NCI-H1694 treated with DMSO at 0.1 percent for 48 hours (cell line): ENCODE measurements around the gene BET1L.
"Not testable (repeated sequence)": the region's sequence is repeated elsewhere in the genome, so short reads cannot be mapped to it uniquely, and the experiment has no call there.

Experiments
- DNase-seq: peaks from one replicate; lab custom pipeline; 2025; lab: John Stamatoyannopoulos, UW

BET1L gene, protein sequence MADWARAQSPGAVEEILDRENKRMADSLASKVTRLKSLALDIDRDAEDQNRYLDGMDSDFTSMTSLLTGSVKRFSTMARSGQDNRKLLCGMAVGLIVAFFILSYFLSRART

GRCh38 chr11:207208-207862 lies at the start of gene BET1L, which contains the start of gene RIC8A:
TSS of gene BET1L (minus strand) at chr11:207399. CDS start at chr11:207321, 78 bp downstream.
TSS of gene RIC8A (plus strand) at chr11:207708. CDS start at chr11:208855, 1,147 bp downstream.
- peak; percentile 85 for DNase-seq

DNA sequence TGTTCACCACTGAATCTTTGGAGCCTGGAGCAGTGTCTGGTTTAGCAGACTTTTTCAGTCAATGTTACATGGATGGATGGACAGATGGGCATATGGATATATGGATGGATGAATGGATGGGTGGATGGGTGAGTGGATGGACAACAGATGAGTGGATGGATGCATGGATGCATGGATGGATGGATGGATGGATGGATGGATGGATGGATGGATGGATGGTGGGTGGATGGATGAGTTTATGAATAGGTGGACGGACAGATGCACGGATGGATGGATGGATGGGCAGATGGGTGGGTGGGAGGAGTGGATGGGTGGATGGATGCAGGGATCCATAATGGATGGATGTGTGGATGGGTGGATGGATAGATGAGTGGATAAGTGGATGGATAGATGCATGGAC lies 48.6 kb upstream of the BET1L start:
- no peak for DNase-seq

DNA sequence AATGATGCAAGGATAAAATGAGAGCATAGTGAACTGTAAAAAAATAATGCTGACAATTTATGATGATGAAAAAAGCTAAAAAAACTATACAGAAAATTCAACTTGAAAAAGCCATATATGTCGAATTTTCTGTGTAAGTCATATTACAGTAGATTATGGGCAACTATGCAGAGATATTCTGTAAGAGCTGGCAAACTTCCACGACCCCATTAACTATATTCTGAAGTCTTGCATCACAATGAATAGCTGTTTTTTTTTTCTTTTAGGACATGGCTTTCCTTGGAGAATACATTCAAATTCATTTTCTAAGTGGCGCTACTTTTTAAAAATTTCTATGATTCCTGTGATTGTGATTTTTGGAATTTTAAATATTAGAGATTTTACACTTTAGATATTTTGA lies 48.0 kb upstream of the BET1L start:
- DNase-seq = no peak

DNA sequence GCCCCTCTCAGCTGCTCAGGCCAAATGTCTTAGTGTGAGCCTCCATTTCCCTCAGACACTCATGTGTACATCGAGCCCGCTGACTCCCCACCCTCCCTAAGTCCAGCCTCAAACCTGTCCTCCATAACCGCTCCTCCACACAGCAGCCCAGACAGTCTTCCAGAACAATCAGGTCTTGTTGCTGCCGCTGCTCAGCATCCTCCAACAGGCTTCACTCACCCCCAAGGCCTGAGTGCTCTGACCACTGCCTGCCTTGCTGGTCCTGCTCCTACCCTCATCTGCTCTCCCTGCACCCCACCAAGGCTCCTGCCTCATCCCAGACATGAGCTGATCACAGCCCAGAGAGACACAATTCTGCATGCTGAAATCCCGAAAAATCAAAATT lies 46.7 kb upstream of the BET1L start:
- no peak for DNase-seq

DNA sequence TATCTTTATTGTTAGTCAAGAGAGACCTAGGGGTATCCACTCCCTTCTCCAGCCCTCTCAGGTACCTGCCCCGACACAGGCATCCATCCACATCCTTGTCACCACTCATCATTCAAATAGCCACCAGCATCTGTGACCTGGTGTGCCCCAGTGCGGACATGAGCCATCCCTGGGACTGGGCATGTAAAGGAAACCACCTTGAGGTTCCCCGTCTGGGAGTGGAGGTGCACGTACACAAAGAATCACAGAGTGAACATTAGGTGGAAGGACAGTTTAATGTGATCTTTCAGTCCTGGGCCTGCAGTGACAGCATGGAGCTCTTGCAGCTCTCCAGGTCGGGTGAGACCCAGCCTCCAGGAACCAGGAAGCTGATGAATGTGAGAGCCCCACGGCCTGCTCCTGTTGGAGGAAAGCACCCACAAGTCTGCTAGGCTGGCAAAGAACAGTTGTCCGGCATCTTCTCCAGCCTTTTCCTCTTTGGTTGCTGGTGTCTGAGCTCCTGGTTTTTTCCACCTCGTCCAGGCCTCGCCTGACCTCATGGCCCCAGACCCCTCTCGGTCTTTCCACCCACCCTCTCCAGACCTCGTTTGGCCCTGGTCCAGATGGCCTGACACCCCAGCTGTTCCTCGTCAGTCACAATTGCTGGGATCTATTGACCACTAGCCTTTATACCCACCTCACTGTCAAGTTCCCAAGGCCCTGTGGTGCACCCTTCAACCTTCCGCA lies 46.1 kb upstream of the BET1L start:
- no peak for DNase-seq

GRCh38 chr11:252666-253065 lies 45.5 kb upstream of the BET1L start:
- DNase-seq = no peak

DNA sequence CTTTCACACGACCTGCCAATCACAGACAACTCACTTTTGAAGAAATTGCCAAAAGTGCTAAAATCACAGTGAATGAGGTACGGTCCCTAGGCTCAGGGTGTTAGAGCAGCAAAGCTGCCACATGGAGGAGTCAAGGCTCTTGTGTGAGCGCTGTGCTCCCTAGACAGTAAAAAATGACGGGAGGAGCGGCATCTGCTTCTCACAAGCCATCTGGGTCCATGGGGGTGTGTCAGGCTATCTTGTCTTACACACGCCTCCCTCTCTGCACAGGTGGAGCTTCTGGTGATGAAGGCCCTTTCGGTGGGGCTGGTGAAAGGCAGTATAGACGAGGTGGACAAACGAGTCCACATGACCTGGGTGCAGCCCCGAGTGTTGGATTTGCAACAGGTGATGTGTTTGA lies 44.4 kb upstream of the BET1L start:
- DNase-seq = no peak

DNA sequence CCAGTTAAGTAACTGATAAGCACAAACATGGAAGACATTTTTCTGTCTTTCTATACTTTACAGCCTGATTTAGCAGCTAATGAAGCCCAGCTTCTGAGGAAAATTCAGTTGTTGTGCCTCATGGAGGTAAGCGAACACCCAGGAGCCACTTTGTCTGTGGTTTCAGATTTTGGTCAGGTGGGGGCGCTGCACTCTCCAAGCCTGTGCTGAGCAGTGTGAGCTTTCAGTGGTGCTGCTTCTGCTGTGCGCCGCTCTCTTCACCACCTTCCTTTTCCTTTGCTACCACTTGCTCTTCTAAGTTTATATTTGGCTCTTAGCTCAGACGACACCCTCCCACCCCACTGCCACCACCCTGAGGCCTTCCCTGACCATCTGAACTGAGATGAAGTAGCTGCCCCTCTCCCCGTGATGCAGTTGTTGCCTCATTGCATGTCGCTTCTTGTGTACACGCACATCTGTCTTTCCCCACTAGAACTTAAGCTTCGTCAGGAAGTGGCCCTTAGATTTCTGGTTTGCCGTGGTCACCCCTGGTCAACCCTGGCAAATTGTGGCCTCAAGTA lies 43.6 kb upstream of the BET1L start:
- peak; percentile 51 for DNase-seq

GRCh38 chr11:250274-250673 lies 43.1 kb upstream of the BET1L start:
- DNase-seq = no peak

DNA sequence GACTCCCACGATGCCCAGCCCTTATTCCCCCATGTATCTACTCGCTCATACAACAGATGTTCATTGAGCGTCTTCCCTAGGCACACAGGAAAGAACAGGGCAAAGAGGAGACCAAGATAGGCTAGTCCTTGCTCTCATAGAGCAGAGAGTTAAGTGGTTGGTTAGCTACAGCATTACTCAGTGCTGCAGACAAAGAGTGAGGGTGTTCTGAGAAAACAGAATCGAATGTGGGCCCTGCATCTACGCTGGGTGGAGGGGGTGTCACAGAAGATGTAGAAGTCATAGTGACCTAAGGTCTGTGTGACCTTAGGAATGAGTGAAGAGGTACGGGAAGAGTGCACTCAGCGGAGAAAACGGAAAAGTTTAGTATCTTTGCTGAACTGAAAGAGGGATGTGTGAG lies 41.9 kb upstream of the BET1L start:
- DNase-seq = no peak

DNA sequence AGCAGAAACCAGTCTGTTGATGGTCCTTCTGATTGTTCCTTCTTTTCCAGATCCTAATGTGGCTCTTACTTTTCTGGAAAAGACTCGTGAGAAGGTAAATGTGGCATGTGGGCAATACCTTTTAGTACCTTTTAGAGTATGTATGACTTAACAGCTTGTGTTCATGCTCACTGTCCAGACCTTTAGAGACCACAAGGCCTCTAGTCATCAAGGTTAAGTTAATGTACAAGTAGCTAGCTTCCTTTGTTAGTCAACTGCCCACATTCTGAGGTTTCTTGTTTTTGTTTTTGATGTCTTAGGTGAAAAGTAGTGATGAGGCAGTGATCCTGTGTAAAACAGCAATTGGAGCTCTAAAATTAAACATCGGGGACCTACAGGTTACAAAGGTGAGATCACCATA lies 37.2 kb upstream of the BET1L start:
- DNase-seq = no peak

GRCh38 chr11:241634-242033 lies 34.4 kb upstream of the BET1L start:
- no peak for DNase-seq

- no peak for DNase-seq
These were observed 33.1 kb upstream of the BET1L start for GRCh38 chr11:240315-240714.

DNA sequence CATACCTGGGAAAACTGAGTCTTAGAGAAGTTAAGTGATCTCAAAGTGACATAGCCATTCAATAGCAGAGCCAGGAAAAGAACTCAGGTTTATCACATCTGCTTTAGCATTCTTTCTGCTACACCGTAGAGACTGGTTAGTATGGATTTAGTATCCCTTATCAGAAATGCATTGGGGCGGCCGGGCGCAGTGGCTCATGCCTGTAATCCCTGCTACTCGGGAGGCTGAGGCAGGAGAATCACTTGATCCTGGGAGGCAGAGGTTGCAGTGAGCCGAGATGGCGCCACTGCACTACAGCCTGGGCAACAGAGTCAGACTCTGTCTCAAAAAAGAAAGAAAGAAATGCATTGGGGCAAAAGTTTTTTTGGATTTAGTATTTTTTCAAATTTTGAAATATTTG lies 31.1 kb upstream of the BET1L start:
- not testable (repeated sequence) for DNase-seq

- DNase-seq = peak; percentile 50
These were observed 29.9 kb upstream of the BET1L start, which contains the start of gene PSMD13 for GRCh38 chr11:236774-237767. TSS of gene PSMD13 (plus strand) at chr11:236976. CDS start at chr11:237050, 74 bp downstream.

- peak; percentile 40 for DNase-seq
These were observed 29.0 kb upstream of the BET1L start, which contains the start of gene SIRT3 for GRCh38 chr11:235997-236773. TSS of gene SIRT3 (minus strand) at chr11:236342. CDS start at chr11:236328, 14 bp downstream.

DNA sequence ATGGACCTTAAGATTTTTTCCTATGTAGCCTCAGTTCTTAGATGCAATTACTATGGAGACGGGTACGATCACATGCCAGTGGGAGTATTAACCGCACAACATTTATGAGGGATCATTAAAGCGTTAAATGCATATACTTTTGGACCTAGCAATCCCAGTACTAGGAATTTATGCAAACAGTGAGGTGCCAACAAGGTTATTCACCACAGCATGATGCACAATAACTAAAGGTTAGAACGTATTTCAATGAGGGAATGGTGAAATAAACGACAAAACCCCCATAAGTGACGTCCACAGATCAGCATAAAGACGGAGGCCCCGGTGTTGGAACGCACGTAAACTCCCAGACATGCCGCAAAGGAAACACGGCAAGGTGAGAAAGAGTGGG lies 28.4 kb upstream of the BET1L start:
- no peak for DNase-seq

- no peak for DNase-seq
These were observed 28.0 kb upstream of the BET1L start for GRCh38 chr11:235180-235579.

GRCh38 chr11:232783-233565 lies 25.8 kb upstream of the BET1L start:
- no peak for DNase-seq

DNA sequence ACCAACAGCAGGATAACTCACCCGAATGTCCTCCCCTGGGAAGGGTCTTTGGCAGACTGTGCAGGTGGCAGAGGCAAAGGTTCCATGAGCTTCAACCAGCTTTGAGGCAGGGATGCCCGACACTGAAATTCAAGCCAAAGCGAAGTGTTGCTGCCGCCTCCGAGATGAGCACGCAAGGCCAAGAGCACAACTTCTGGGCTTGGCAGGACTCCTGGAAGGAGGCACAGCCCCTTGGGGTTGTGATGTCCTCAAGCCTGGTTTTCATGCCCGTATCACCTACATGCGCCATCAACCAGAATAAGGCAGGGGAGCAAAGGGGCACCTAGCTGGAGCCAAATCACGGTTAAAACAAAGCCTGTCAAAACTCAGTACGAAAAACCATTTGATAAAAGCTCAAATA lies 23.2 kb upstream of the BET1L start:
- DNase-seq = no peak
